ENCODE data around the gene CACNA1G. TPM values are rescaled to one million over a fixed set of nuclear protein-coding genes. Genes with fewer than 3 reads are reported as not detected.

Gene CACNA1G
- polyA plus RNA-seq, 1 donor from 2014 or later = 10.9 TPM

DNA sequence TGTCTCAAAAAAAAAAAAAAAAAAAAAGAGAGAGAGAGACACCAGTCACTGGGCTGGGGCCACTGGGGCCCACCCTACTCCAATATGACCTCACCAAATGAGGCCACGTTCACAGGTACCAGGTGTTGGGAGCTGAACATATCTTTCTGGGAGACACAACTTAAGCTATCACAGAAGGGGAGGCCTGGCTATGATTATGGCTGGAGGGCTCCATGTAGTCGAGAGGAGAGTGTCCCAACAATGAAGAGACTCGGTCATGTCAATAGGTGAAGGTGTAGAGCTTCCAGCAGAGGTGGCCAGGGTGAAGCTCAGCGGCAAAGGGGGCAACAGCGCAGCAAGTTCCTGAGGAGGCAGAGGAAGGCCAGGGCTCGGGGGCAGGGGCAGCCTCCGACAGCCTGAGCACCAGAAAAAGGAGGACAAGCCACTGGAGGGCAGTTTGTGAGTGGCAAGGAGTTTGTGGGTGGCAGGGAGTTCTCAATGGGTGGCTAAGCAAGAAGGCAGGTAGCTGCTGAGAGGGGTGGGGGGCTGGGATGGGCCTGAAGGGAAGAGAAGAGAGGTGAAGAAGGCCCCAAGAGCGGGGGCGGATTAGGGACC, 102.2 kb downstream of the CACNA1G start:
- Histone ChIP-seq H3K4me3 (ENCODE audit: low read length) (no peak overlapping the region), H3K9me3 (ENCODE audit: low read length) (no peaks in the 10 kb centered on the region), H3K9me2 (ENCODE audit: insufficient read depth, low read length) (no peaks in the 10 kb centered on the region), H4K20me1 (ENCODE audit: insufficient read depth) (no peaks in the 10 kb centered on the region), H3K36me3 (ENCODE audit: insufficient read depth, low read length) (no peaks in the 10 kb centered on the region), H3K4me2 (ENCODE audit: low read length) (no peak overlapping the region), H3F3A (ENCODE audit: insufficient read depth, low read length, poor library complexity, severe bottlenecking) (no peaks in the 10 kb centered on the region), H3K79me2 (replicated peaks; ENCODE audit: insufficient read depth, low read length) (no peaks in the 10 kb centered on the region), H3K9ac (ENCODE audit: low read length) (no peak overlapping the region), H3K27me3 (ENCODE audit: insufficient read depth, low read depth, low read length) (no peaks in the 10 kb centered on the region), H2AFZ (ENCODE audit: low read depth, low read length) (no peak overlapping the region), H3K27ac (ENCODE audit: low read length) (no peak overlapping the region)
- no peak for TF ChIP-seq EZH2 (IDR thresholded peaks at IDR 0.05; ENCODE audit: borderline replicate concordance, insufficient read depth, low read length, poor library complexity, severe bottlenecking)
- TF ChIP-seq POLR2AphosphoS5 (IDR thresholded peaks at IDR 0.05) = no peak
- no peak for TF ChIP-seq TAF1 (IDR thresholded peaks at IDR 0.05; ENCODE audit: low read depth)
- no peak for TF ChIP-seq SMC3 (conservative IDR thresholded peaks at IDR 0.05; ENCODE audit: poor library complexity)
- no peak for TF ChIP-seq EP300 (conservative IDR thresholded peaks at IDR 0.05; ENCODE audit: poor library complexity, severe bottlenecking)
- TF ChIP-seq MXI1 (conservative IDR thresholded peaks at IDR 0.05; ENCODE audit: poor library complexity, severe bottlenecking) = no peak
- TF ChIP-seq RAD21 (conservative IDR thresholded peaks at IDR 0.05) = no peak
- TF ChIP-seq, protein P1, sequence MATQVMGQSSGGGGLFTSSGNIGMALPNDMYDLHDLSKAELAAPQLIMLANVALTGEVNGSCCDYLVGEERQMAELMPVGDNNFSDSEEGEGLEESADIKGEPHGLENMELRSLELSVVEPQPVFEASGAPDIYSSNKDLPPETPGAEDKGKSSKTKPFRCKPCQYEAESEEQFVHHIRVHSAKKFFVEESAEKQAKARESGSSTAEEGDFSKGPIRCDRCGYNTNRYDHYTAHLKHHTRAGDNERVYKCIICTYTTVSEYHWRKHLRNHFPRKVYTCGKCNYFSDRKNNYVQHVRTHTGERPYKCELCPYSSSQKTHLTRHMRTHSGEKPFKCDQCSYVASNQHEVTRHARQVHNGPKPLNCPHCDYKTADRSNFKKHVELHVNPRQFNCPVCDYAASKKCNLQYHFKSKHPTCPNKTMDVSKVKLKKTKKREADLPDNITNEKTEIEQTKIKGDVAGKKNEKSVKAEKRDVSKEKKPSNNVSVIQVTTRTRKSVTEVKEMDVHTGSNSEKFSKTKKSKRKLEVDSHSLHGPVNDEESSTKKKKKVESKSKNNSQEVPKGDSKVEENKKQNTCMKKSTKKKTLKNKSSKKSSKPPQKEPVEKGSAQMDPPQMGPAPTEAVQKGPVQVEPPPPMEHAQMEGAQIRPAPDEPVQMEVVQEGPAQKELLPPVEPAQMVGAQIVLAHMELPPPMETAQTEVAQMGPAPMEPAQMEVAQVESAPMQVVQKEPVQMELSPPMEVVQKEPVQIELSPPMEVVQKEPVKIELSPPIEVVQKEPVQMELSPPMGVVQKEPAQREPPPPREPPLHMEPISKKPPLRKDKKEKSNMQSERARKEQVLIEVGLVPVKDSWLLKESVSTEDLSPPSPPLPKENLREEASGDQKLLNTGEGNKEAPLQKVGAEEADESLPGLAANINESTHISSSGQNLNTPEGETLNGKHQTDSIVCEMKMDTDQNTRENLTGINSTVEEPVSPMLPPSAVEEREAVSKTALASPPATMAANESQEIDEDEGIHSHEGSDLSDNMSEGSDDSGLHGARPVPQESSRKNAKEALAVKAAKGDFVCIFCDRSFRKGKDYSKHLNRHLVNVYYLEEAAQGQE (IDR thresholded peaks at IDR 0.05; ENCODE audit: borderline replicate concordance) = no peak

DNA sequence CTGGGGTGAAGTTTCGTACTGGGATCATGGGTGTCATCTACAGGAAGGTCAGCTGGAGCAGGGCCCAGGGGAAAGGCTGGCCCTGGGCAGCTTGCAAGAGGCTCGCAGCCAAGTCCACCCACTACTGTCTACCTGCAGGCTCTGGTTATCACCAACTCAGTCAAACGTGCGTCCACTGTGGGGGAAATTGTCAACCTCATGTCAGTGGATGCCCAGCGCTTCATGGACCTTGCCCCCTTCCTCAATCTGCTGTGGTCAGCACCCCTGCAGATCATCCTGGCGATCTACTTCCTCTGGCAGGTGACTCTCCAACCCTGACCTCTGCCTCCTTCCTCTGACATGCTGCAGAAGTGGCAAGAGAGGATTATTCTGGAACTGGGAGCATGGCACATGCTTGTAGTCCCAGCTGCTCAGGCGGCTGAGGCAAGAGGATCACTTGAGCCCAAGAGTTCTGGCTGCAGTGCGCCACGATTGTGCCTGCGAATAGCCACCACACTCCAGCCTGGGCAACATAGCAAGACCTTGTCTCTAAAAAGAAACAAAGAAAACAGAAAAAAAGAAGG, 103.4 kb downstream of the CACNA1G start:
- H3F3A ChIP-seq (ENCODE audit: insufficient read depth, low read length, poor library complexity, severe bottlenecking) = no peaks in the 10 kb centered on the region
- no peak overlapping the region for H3K4me2 ChIP-seq (ENCODE audit: low read length)
- H3K27ac ChIP-seq (ENCODE audit: low read length) = no peak overlapping the region
- no peaks in the 10 kb centered on the region for H3K9me2 ChIP-seq (ENCODE audit: insufficient read depth, low read length)
- H3K79me2 ChIP-seq (replicated peaks; ENCODE audit: insufficient read depth, low read length) = no peaks in the 10 kb centered on the region
- no peaks in the 10 kb centered on the region for H4K20me1 ChIP-seq (ENCODE audit: insufficient read depth)
- no peak for TF ChIP-seq EP300 (conservative IDR thresholded peaks at IDR 0.05; ENCODE audit: poor library complexity, severe bottlenecking)
- TF ChIP-seq, protein P2, sequence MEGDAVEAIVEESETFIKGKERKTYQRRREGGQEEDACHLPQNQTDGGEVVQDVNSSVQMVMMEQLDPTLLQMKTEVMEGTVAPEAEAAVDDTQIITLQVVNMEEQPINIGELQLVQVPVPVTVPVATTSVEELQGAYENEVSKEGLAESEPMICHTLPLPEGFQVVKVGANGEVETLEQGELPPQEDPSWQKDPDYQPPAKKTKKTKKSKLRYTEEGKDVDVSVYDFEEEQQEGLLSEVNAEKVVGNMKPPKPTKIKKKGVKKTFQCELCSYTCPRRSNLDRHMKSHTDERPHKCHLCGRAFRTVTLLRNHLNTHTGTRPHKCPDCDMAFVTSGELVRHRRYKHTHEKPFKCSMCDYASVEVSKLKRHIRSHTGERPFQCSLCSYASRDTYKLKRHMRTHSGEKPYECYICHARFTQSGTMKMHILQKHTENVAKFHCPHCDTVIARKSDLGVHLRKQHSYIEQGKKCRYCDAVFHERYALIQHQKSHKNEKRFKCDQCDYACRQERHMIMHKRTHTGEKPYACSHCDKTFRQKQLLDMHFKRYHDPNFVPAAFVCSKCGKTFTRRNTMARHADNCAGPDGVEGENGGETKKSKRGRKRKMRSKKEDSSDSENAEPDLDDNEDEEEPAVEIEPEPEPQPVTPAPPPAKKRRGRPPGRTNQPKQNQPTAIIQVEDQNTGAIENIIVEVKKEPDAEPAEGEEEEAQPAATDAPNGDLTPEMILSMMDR (IDR thresholded peaks at IDR 0.05; ENCODE audit: poor library complexity, severe bottlenecking) = no peak
- no peak for TF ChIP-seq TAF1 (IDR thresholded peaks at IDR 0.05; ENCODE audit: low read depth)
- no peak for TF ChIP-seq POLR2AphosphoS5 (IDR thresholded peaks at IDR 0.05)
- TF ChIP-seq EZH2 (IDR thresholded peaks at IDR 0.05; ENCODE audit: borderline replicate concordance, insufficient read depth, low read length, poor library complexity, severe bottlenecking) = no peak
- TF ChIP-seq, protein P1 (IDR thresholded peaks at IDR 0.05; ENCODE audit: borderline replicate concordance) = no peak
- TF ChIP-seq SMC3 (conservative IDR thresholded peaks at IDR 0.05; ENCODE audit: poor library complexity) = no peak
- no peak for TF ChIP-seq MXI1 (conservative IDR thresholded peaks at IDR 0.05; ENCODE audit: poor library complexity, severe bottlenecking)
- no peak for TF ChIP-seq RAD21 (conservative IDR thresholded peaks at IDR 0.05)
- H3K9ac ChIP-seq (ENCODE audit: low read length) = no peak overlapping the region
- no peaks in the 10 kb centered on the region for H3K9me3 ChIP-seq (ENCODE audit: low read length)
- H3K36me3 ChIP-seq (ENCODE audit: insufficient read depth, low read length) = no peaks in the 10 kb centered on the region
- H2AFZ ChIP-seq (ENCODE audit: low read depth, low read length) = no peak overlapping the region
- no peaks in the 10 kb centered on the region for H3K27me3 ChIP-seq (ENCODE audit: insufficient read depth, low read depth, low read length)
- H3K4me3 ChIP-seq (ENCODE audit: low read length) = no peak overlapping the region

Measured in neural cell (in vitro differentiated cells).